ENCODE measurements around the gene SERPING1.
"Not testable (repeated sequence)": the region's sequence is repeated elsewhere in the genome, so short reads cannot be mapped to it uniquely, and the experiment has no call there.

Gene SERPING1

GRCh38 chr11:57638811-57639320, 41.4 kb downstream of the SERPING1 start:
- no peak for DNase-seq

- no peak for DNase-seq
Observed at GRCh38 chr11:57639321-57640067, 42.0 kb downstream of the SERPING1 start.

- no peak for DNase-seq
Observed at GRCh38 chr11:57640068-57640800, 42.7 kb downstream of the SERPING1 start.

GRCh38 chr11:57641011-57641807, 43.7 kb downstream of the SERPING1 start:
- no peak for DNase-seq

- no peak for DNase-seq
Observed at GRCh38 chr11:57643802-57644201, 46.3 kb downstream of the SERPING1 start.

GRCh38 chr11:57644748-57645688, 47.5 kb downstream of the SERPING1 start:
- peak; percentile 88 for DNase-seq

- no peak for DNase-seq
Observed at GRCh38 chr11:57645689-57646085, 48.2 kb downstream of the SERPING1 start.

- no peak for DNase-seq
Observed at GRCh38 chr11:57646194-57646798, 48.8 kb downstream of the SERPING1 start.

GRCh38 chr11:57646799-57647303, 49.4 kb downstream of the SERPING1 start:
- DNase-seq: no peak

GRCh38 chr11:57647372-57647771, 49.9 kb downstream of the SERPING1 start:
- DNase-seq: no peak

GRCh38 chr11:57647960-57648800, 50.7 kb downstream of the SERPING1 start:
- no peak for DNase-seq

GRCh38 chr11:57648801-57649735, 51.6 kb downstream of the SERPING1 start:
- DNase-seq: no peak

- peak; percentile 44 for DNase-seq
Observed at GRCh38 chr11:57649826-57650738, 52.6 kb downstream of the SERPING1 start, which contains the start of gene YPEL4. YPEL4 (minus strand) TSS chr11:57649912; CDS start chr11:57647107, 2,805 bp downstream.

- DNase-seq: no peak
Observed at GRCh38 chr11:57650739-57651090, 53.2 kb downstream of the SERPING1 start.

GRCh38 chr11:57651408-57651807, 53.9 kb downstream of the SERPING1 start:
- DNase-seq: no peak

GRCh38 chr11:57652230-57652629, 54.7 kb downstream of the SERPING1 start:
- not testable (repeated sequence) for DNase-seq

- no peak for DNase-seq
Observed at GRCh38 chr11:57652662-57653061, 55.2 kb downstream of the SERPING1 start.

GRCh38 chr11:57653163-57653562, 55.7 kb downstream of the SERPING1 start:
- no peak for DNase-seq
